Hepatocyte (in vitro differentiated cells): ENCODE measurements around the gene PAF1. TPM values are rescaled to one million over a fixed set of nuclear protein-coding genes. Genes with fewer than 3 reads are reported as not detected.

Source experiments
- DNase-seq: peaks from one replicate; pipeline ENCODE4 v3.0.0-alpha.2; 2016; ENCODE audit warnings: low spot score
- H2AFZ ChIP-seq: fragments of 200-600 bp; sonication (generic); 2 replicates; pipeline ENCODE4 v1.6.0; 2016; ENCODE audit warnings: antibody characterized with exemption, mild to moderate bottlenecking
- H3K27ac ChIP-seq: fragments of 200-600 bp; sonication (generic); 2 replicates; pipeline ENCODE4 v1.5.1; 2016; ENCODE audit warnings: mild to moderate bottlenecking
- H3K27me3 ChIP-seq: fragments of 200-600 bp; sonication (generic); 2 replicates; pipeline ENCODE4 v1.6.1; 2016
- H3K36me3 ChIP-seq: fragments of 200-600 bp; sonication (generic); replicated peaks from 2 replicates; pipeline ENCODE4 v1.5.1; 2016; ENCODE audit warnings: low read depth; ENCODE audit not compliant: insufficient read depth
- H3K4me1 ChIP-seq: fragments of 200-600 bp; sonication (generic); 2 replicates; pipeline ENCODE4 v1.5.1; 2016; ENCODE audit warnings: mild to moderate bottlenecking, moderate library complexity; ENCODE audit not compliant: insufficient read depth
- H3K4me2 ChIP-seq: fragments of 200-600 bp; sonication (generic); 2 replicates; pipeline ENCODE4 v1.6.0; 2016
- H3K4me3 ChIP-seq: fragments of 200-600 bp; sonication (generic); 2 replicates; pipeline ENCODE4 v1.5.1; 2016; ENCODE audit warnings: mild to moderate bottlenecking
- H3K79me2 ChIP-seq: fragments of 200-600 bp; sonication (generic); 2 replicates; pipeline ENCODE4 v1.6.0; 2017; ENCODE audit warnings: mild to moderate bottlenecking
- H3K9me2 ChIP-seq: fragments of 200-600 bp; sonication (generic); replicated peaks from 2 replicates; pipeline ENCODE4 v1.6.0; 2017; ENCODE audit warnings: mild to moderate bottlenecking; ENCODE audit not compliant: insufficient read depth
- H3K9me3 ChIP-seq: fragments of 200-600 bp; sonication (generic); 2 replicates; pipeline ENCODE4 v1.5.1; 2016; ENCODE audit warnings: low read depth, mild to moderate bottlenecking
- H4K20me1 ChIP-seq: fragments of 200-600 bp; sonication (generic); 2 replicates; pipeline ENCODE4 v1.6.0; 2016; ENCODE audit warnings: mild to moderate bottlenecking; ENCODE audit not compliant: insufficient read depth, poor library complexity, severe bottlenecking
- EZH2 ChIP-seq: fragments of 200-600 bp; sonication (generic); IDR thresholded peaks from 2 replicates; pipeline ENCODE4 v1.6.1; 2016; ENCODE audit warnings: antibody characterized with exemption, mild to moderate bottlenecking, borderline replicate concordance
- EZH2phosphoT487 ChIP-seq: fragments of 200-600 bp; sonication (generic); IDR thresholded peaks from one replicate; pipeline ENCODE4 v1.6.1; 2018; ENCODE audit warnings: antibody characterized with exemption, mild to moderate bottlenecking, low read depth, moderate library complexity; ENCODE audit not compliant: unreplicated experiment, severe bottlenecking
- WGBS: methylation state at CpG from one replicate; pipeline ENCODE4 v1.1.6; 2016; ENCODE audit warnings: low lambda C conversion rate; ENCODE audit errors: missing lambda C conversion rate; 5-methylcytosine and 5-hydroxymethylcytosine counted together
- polyA plus RNA-seq: library from polyadenylated mRNA; unstranded; fragments of >200 nt; fragmentation: Nextera tagmentation; extraction: Ambion mirVana; gene quantifications from 2 replicates; pipeline ENCODE4 v1.2.1, GENCODE V29; 2016
- total RNA-seq: library from RNA; depleted of rRNA; stranded (reverse); fragments of >200 nt; gene quantifications from 2 replicates; pipeline ENCODE4 v1.2.3, GENCODE V29; 2014
- TF ChIP-seq, protein P1 (sequence below): fragments of 200-600 bp; sonication (generic); IDR thresholded peaks from 2 replicates; pipeline ENCODE4 v1.5.1; 2016; ENCODE audit warnings: antibody characterized with exemption, mild to moderate bottlenecking; ENCODE audit not compliant: poor library complexity

PAF1 gene
- total and polyA plus RNA-seq, 2 experiments from 2014 or later: 30.4 to 54.4 TPM

DNA sequence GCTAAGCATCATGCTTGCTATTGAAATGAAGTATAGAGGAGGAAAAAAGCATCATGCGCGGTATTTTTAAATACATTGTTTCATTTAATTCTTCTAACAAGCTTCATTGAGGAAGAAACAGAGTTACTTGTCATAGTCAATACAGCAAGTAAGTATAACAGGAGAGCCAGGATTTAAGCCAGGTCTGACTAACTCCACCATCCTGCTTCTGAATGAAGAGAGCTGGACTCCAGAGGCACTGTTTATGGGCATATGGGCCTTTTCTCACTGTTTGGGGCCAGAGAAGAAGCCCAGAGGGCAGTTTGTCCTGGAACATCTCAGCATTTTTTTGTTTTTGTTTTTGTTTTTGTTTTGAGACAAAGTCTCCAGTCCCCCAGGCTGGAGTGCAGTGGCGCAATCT lies 40.8 kb downstream of the PAF1 start:
- Histone ChIP-seq H3K4me2 (no peak overlapping the region), H3K4me1 (no peaks in the 10 kb centered on the region), H3K79me2 (peaks cover 58% of the 10 kb centered on the region), H3K4me3 (no peak overlapping the region), H3K27ac (no peak overlapping the region), H3K9me3 (no peaks in the 10 kb centered on the region), H2AFZ (no peak overlapping the region), H3K9me2 (no peaks in the 10 kb centered on the region), H4K20me1 (peaks cover 39% of the 10 kb centered on the region), H3K27me3 (no peaks in the 10 kb centered on the region), H3K36me3 (no peaks in the 10 kb centered on the region)
- WGBS: 99% methylated on average over 3 of the region's 3 CpGs
- TF ChIP-seq, protein P1, sequence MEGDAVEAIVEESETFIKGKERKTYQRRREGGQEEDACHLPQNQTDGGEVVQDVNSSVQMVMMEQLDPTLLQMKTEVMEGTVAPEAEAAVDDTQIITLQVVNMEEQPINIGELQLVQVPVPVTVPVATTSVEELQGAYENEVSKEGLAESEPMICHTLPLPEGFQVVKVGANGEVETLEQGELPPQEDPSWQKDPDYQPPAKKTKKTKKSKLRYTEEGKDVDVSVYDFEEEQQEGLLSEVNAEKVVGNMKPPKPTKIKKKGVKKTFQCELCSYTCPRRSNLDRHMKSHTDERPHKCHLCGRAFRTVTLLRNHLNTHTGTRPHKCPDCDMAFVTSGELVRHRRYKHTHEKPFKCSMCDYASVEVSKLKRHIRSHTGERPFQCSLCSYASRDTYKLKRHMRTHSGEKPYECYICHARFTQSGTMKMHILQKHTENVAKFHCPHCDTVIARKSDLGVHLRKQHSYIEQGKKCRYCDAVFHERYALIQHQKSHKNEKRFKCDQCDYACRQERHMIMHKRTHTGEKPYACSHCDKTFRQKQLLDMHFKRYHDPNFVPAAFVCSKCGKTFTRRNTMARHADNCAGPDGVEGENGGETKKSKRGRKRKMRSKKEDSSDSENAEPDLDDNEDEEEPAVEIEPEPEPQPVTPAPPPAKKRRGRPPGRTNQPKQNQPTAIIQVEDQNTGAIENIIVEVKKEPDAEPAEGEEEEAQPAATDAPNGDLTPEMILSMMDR: no peak
- TF ChIP-seq EZH2phosphoT487 (no peak), EZH2 (no peak)
- no peak for DNase-seq

DNA sequence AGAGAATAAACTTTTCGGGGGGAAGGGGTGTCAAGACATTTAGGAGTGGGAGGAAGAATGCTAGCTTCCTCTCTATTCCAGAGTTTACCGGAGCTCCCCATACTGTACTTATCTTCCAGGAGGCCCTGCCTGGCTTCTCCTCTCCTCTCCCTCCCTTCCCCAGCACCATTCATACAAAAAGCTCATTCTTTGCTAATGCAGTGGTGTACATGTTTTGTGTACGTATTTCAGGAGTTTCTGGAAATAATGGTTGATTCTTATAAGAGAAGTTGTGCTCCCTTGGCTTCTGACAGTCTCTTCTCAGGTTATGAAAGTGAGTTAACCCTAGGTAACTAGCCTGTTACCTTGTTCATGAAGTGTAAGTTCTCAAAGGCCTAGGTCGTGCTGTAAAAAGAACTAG lies 41.6 kb downstream of the PAF1 start:
- Histone ChIP-seq H3K27me3 (no peaks in the 10 kb centered on the region), H3K9me2 (no peaks in the 10 kb centered on the region), H3K36me3 (no peaks in the 10 kb centered on the region), H3K4me1 (no peaks in the 10 kb centered on the region), H3K9me3 (no peaks in the 10 kb centered on the region), H4K20me1 (peaks cover 42% of the 10 kb centered on the region), H3K79me2 (peaks cover 67% of the 10 kb centered on the region), H3K4me2 (no peak overlapping the region), H3K4me3 (no peak overlapping the region), H3K27ac (no peak overlapping the region), H2AFZ (no peak overlapping the region)
- no peak for TF ChIP-seq EZH2phosphoT487
- TF ChIP-seq EZH2: no peak
- TF ChIP-seq, protein P1: no peak
- DNase-seq: no peak
- 92% methylated on average over 4 of the region's 4 CpGs for WGBS

DNA sequence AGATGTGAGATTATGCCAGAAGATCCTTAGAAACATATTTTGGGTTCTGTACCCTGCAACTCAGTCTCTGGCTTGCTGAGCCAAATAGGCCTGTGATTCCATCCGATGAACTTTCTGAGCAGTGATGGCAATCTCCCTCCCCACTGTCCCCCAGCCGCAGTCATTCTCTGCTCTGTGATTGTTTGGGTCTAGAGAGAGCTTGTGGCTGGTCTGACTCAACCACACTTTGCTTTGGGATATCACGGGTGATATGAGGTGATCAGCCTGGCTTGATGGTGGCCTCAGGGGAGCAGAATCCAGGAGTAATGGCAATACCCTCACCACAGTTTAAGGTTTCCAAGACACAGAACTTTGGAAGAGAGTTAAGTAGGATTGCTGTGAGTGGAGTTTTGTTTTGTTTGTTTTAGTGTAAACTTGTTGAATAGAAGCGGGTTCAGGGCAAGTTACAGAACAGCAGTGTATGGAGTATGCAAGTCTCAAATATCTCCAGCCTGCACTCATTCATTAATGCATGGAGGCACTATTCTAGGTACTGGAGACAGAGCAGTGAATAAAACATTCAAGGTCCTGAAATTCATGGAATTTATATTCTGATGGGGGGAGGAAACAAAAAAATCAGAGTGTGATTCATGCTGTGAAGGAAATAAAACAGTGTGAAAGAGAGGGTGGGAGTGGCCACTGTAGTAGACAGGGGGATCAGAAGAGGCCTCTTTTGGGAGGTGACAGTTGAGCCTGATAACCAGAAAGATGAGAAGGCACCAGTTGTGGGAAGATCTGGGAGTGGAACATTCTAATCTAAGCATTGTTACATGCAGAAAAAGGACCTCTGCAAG lies 43.4 kb downstream of the PAF1 start:
- peaks cover 79% of the 10 kb centered on the region for H3K79me2 ChIP-seq
- H2AFZ ChIP-seq: no peak overlapping the region
- H3K9me2 ChIP-seq: no peaks in the 10 kb centered on the region
- no peak overlapping the region for H3K4me2 ChIP-seq
- H3K27me3 ChIP-seq: no peaks in the 10 kb centered on the region
- peaks cover 7% of the 10 kb centered on the region for H3K4me1 ChIP-seq
- H4K20me1 ChIP-seq: peaks cover 48% of the 10 kb centered on the region
- 88% methylated on average over 4 of the region's 4 CpGs for WGBS
- no peak for TF ChIP-seq EZH2
- DNase-seq: no peak
- H3K4me3 ChIP-seq: no peak overlapping the region
- no peak overlapping the region for H3K27ac ChIP-seq
- no peaks in the 10 kb centered on the region for H3K9me3 ChIP-seq
- no peaks in the 10 kb centered on the region for H3K36me3 ChIP-seq

DNA sequence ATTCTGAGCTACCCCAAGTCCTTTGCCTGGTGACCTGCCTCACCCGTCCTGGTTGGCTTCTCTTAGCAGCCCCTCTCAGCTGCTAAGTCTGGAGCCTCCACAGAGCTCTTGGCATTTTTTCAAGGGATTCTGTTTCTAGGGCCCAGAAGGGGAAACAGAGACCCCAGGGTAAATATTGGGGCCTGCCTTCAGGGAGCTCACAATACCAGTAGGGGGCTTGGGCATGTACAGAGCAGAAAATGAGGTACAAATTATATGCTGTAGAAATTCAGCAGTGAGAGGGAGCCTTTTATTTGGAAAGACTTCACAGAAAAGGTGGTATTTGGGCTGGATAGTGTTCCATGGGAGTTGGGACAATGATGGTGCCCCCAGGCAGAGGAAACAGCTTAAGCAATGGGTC lies 45.0 kb downstream of the PAF1 start:
- Histone ChIP-seq H3K4me3 (no peak overlapping the region), H4K20me1 (peaks cover 48% of the 10 kb centered on the region), H3K36me3 (no peaks in the 10 kb centered on the region), H3K79me2 (peaks cover 76% of the 10 kb centered on the region), H3K27me3 (no peaks in the 10 kb centered on the region), H3K9me3 (no peaks in the 10 kb centered on the region), H2AFZ (no peak overlapping the region), H3K9me2 (no peaks in the 10 kb centered on the region), H3K4me1 (peaks cover 7% of the 10 kb centered on the region), H3K27ac (no peak overlapping the region), H3K4me2 (peak overlapping the region; percentile 5)
- no peak for DNase-seq
- WGBS: 84% methylated on average over 1 of the region's 1 CpG
- TF ChIP-seq, protein P1: no peak
- no peak for TF ChIP-seq EZH2
- no peak for TF ChIP-seq EZH2phosphoT487
